ENCODE data around the gene H6PD. TPM values are rescaled to one million over a fixed set of nuclear protein-coding genes. Genes with fewer than 3 reads are reported as not detected.

H6PD gene
- 10 to 100 TPM in 1 of 2 donors, 1 to 10 TPM in 1; 4.4 to 16.2 TPM for total RNA-seq

- DNase-seq (ENCODE audit: low spot score in 2 of 2) (peak; percentile 76 to 84), ATAC-seq (peak; percentile 85 to 89)
- H3K36me3 Mint-ChIP-seq, result no peaks in the 10 kb centered on the region
- no peaks in the 10 kb centered on the region for H3K9me3 Mint-ChIP-seq
- H3K27ac Mint-ChIP-seq, result peak within 1 kb of the TSS; percentile 81 to 93
Observed at GRCh38 chr1:9234223-9235095, at the start of gene H6PD. H6PD (plus strand) TSS chr1:9234774; CDS start chr1:9244935, 10,161 bp downstream.

- peaks cover 7% of the 10 kb centered on the region in 2 donors for H3K36me3 Mint-ChIP-seq
- H3K9me3 Mint-ChIP-seq, result no peaks in the 10 kb centered on the region
- no peak overlapping the region for H3K27ac Mint-ChIP-seq
- ATAC-seq (no peak), DNase-seq (ENCODE audit: low spot score in 2 of 2) (no peak)
Observed at GRCh38 chr1:9186082-9186859, 48.3 kb upstream of the H6PD start.

GRCh38 chr1:9187004-9187403 lies 47.6 kb upstream of the H6PD start:
- Mint-ChIP-seq H3K9me3 (no peaks in the 10 kb centered on the region), H3K27ac (no peak overlapping the region), H3K36me3 (no peaks in the 10 kb centered on the region)
- ATAC-seq, result no peak
- DNase-seq (ENCODE audit: low spot score in 2 of 2), result no peak

DNA sequence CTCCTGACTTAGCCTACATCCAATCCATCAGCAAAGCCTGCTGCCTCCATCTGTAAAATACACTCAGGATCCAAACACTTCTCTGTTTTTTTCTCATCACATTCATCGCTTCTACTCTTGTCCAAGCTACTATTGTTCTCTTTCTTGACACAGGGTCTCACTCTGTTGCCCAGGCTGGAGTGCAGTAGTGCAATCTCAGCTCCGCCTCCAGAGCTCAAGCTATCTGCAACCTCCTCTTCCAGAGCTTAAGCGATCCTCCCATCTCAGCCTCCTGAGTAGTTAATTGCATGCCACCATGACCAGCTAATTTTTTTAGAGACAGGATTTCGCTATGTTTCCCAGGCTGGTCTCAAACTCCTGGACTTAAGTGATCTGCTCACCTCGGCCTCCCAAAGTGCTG lies 44.3 kb upstream of the H6PD start:
- Mint-ChIP-seq H3K36me3 (no peaks in the 10 kb centered on the region), H3K27ac (no peak overlapping the region), H3K9me3 (no peaks in the 10 kb centered on the region)
- no peak for DNase-seq (ENCODE audit: low spot score in 2 of 2)
- ATAC-seq, result no peak

- Mint-ChIP-seq H3K36me3 (no peaks in the 10 kb centered on the region), H3K27ac (no peak overlapping the region), H3K9me3 (no peaks in the 10 kb centered on the region)
- no peak for DNase-seq (ENCODE audit: low spot score in 2 of 2)
- no peak for ATAC-seq
Observed at GRCh38 chr1:9191231-9191630, 43.3 kb upstream of the H6PD start.

DNA sequence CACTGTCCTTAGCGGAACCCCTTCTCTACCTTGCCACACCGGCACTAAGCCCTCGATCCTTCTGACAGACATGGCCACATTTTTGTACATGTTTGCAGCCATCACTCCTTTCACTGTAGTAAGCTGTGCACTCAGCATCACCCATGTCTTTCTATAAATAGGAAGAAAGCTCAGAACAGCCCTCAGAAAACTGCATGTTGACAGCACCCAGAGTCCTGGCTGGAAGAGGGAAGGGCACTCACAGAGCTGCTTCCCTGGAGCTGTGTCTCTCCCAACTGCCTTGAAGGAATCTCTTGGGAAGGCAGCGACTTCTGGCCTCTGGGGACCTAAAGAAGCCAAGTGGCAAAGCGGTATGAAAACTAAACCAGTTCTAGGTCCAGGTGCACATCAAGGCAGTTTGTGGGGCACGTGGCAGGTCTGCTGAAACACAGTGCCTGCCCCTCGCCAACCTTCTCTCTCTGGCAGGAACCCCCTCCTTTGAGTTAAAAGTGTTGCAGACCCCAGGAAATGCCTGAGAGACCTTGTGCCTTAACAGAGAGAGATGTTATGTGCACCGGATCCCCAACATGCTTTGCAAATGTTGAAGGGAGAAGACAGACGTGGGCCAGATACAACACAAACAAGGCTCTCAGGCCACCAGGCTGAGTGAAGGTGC lies 41.9 kb upstream of the H6PD start:
- no peak for ATAC-seq
- DNase-seq (ENCODE audit: low spot score in 2 of 2), result no peak
- Mint-ChIP-seq H3K9me3 (no peaks in the 10 kb centered on the region), H3K27ac (no peak overlapping the region), H3K36me3 (no peaks in the 10 kb centered on the region)

- no peak overlapping the region for H3K27ac Mint-ChIP-seq
- ATAC-seq, result no peak
- no peaks in the 10 kb centered on the region for H3K36me3 Mint-ChIP-seq
Observed at GRCh38 chr1:9193233-9193625, 41.3 kb upstream of the H6PD start.

DNA sequence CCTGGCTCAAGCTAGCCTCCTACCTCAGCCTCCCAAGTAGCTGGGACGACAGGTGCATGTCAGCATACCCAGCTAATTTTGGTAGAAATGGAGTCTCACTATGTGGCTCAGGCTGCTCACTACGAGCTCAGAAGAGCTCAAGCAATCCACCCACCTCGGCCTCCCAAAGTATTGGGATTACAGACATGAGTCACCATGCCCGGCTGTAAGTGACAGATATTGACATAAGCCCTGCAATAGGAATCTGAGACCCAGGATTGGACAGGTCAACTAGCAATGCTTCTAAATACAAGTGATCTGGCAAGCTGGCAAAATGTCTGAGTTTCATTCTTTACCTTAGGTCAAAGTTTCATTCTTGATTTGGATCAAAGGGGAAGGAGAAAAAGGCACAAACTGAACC lies 40.5 kb upstream of the H6PD start:
- H3K27ac Mint-ChIP-seq, result no peak overlapping the region
- no peaks in the 10 kb centered on the region for H3K36me3 Mint-ChIP-seq
- H3K9me3 Mint-ChIP-seq, result no peaks in the 10 kb centered on the region
- no peak for ATAC-seq
- no peak for DNase-seq (ENCODE audit: low spot score in 2 of 2)

More at GRCh38 chr1:9193233-9193625, 41.3 kb upstream of the H6PD start:
- no peak for DNase-seq (ENCODE audit: low spot score in 2 of 2)
- no peaks in the 10 kb centered on the region for H3K9me3 Mint-ChIP-seq

DNA sequence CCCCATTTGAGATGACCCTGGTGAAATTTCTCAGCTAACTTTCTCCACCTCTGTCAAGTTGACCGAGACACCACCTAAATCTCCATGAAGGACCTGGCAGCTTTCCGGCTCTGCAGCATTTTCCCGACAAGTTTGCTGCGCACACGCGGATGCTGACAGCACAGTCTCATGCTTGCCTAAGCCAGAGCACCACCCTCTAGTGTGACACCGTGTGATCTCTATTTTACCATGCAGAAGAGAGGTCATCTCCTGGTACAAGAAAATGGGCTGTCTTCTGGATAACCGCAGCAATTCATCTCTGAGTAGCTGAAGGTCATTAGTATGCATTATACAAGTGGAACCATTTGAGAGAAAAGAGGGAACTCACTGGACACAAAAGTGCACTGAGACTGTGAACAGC lies 38.9 kb upstream of the H6PD start:
- DNase-seq (ENCODE audit: low spot score in 2 of 2) (no peak), ATAC-seq (no peak)
- H3K36me3 Mint-ChIP-seq, result no peaks in the 10 kb centered on the region
- no peaks in the 10 kb centered on the region for H3K9me3 Mint-ChIP-seq
- H3K27ac Mint-ChIP-seq, result no peak overlapping the region

DNA sequence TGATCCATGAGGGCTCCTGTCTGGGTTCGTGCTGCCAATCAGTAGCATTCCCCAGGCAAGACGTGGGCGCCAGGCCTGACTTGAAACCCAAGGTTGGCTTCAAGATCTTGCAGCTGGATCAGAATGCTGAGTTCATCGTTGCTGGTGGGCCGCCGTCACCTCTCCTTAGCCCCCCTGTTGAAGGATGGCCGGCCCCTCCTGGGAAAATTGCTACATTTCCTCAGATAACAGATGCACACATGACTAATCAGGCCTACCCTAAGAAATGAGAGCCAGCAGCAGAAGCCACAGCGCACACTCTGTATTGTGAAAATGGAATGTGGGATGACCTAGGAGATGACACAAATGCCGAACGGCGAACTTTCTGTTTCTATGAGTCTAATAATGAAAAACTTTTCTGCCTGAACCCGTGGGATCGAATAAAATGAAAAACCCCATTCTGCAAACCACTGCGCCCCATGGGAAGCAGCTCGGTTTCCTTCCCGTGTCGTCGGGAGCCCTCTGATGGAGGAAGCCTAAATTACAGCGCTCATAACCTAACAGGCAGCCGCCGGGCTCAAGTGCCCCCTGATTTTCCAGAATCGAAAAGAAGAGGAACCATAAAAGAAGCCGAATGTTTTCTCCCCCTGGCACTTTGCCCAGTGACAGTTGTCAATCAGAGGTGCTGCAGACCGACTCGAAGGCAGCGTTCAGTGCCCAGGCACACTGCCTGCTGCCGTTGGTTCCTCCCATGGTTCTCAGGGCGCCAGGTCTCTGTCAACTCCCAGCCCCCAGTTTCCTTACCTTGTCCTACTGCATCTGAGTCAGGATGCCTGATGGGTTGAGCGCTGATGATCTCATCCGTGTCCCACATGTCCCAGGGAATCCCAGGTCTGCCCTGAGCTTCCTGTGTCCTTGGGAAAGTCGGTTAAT lies 38.2 kb upstream of the H6PD start:
- H3K36me3 Mint-ChIP-seq, result peaks cover 0 to 5% of the 10 kb centered on the region in 2 donors
- ATAC-seq (peak; percentile 79 to 90), DNase-seq (ENCODE audit: low spot score in 2 of 2) (peak; percentile 64 to 75)
- no peak overlapping the region for H3K27ac Mint-ChIP-seq
- H3K9me3 Mint-ChIP-seq, result no peaks in the 10 kb centered on the region

DNA sequence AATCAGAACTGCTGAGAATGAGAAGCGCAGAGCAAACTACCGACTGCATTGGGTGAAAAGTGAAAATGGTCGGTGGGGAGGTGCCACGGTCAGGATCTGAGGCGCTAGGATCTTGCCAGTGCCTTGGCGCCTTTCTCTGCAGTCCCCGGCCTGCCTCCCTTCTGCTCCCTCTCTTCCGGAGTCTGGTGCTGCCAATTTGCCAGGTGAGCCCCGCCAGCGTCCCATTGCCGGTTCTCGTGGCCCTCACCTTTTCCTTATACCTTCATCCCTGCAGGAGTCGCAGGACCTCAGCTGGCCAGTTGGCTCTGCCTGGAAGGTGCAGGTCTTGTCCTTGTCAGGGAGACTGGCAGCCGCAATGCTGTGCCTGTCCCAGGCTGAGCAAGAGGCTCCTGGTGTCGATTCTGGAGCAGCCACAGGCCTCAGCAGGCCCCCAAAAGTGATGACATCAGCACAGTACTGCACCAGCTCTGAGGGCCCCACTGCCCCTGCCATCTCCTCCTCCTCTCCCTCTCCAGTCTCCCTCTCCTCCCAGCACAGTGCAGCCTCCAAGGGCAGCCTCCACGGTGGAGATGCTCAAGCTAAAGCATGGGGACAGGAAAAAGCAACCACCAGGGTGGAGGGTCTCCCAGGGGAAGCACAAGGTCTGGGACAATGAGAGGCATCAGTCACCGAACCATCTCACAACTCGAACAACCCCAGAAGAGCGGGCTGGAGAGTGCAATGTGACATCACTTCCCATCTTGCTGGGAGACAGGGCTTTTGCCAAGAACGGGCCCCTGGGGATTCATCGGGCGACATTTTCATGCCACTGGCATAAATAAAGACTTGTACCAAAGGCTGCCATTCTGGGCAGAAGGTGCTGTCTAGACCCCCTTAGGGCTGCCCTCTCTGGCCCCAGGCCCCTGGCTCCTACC lies 37.1 kb upstream of the H6PD start:
- no peak for DNase-seq (ENCODE audit: low spot score in 2 of 2)
- Mint-ChIP-seq H3K9me3 (no peaks in the 10 kb centered on the region), H3K36me3 (peaks cover 0 to 5% of the 10 kb centered on the region in 2 donors), H3K27ac (no peak overlapping the region)
- no peak for ATAC-seq

DNA sequence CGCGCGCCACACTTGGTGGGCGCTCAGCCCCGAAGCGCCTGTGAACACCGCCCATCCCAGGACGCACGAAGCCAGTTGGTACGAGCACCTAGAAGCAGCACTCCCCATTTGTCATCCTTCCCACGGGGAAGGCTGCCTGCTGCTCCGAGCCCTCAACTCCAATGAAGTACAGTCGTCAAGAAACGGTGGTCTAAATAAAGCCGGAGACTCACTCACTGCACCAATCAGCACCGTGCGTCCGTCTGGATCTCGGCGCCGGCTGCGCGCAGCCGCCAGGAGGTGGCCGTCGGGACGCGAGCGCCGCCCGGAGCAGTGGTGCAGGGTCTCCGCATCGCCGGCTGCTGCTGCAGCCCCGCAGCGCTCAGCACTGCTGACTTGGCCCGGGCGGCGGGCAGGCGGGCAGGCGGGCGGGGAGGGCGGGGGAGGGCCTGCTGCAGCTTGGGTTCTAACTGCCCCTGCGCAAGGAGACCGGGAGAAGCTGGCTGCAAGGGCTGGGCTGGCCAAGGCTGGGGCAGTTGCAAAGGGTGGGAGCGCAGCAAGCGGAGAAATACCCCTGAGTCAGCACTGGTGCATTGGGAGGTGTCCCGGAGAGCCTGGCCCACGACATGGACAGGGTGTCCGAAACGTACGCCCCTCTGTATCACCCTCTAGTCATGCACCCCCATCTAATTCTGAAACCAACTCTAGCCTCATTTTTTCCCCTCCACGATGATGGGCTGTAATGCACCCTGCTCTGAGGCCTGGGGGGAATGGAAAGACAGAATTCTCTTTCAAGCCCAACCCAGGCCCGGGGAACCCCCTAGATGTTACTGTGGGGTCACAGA lies 35.8 kb upstream of the H6PD start:
- no peak overlapping the region for H3K27ac Mint-ChIP-seq
- peak in 1 of 2 donors; percentile 16 for ATAC-seq

DNA sequence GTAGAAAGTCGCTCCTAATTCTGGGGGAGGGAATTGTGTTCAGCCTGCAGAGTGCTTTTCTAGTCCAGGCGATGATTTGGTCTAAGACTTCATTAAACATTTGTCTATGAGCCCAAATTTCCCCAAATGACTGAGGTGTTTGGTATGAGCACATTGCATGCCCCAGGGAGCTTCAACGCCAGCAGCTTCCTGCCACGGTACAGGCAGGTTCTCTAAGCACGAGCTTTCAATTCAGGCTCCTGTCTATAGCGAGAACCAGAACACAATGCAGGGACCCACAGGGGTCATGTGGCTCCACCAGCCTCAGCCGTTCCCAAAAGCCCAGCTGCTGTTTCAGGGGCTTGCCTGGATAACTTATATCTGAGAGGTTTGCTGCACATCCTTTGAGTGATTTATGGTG lies 34.1 kb upstream of the H6PD start:
- ATAC-seq (no peak), DNase-seq (ENCODE audit: low spot score in 2 of 2) (no peak)
- Mint-ChIP-seq H3K27ac (no peak overlapping the region), H3K9me3 (no peaks in the 10 kb centered on the region), H3K36me3 (peaks cover 0 to 5% of the 10 kb centered on the region in 2 donors)

More for the DNA sequence above, 35.8 kb upstream of the H6PD start:
- no peak for DNase-seq (ENCODE audit: low spot score in 2 of 2)
- H3K9me3 Mint-ChIP-seq, result no peaks in the 10 kb centered on the region
- peaks cover 0 to 5% of the 10 kb centered on the region in 2 donors for H3K36me3 Mint-ChIP-seq

- Mint-ChIP-seq H3K36me3 (peaks cover 0 to 5% of the 10 kb centered on the region in 2 donors), H3K27ac (no peak overlapping the region), H3K9me3 (no peaks in the 10 kb centered on the region)
- DNase-seq (ENCODE audit: low spot score in 2 of 2) (no peak), ATAC-seq (no peak)
Observed at GRCh38 chr1:9201401-9202239, 33.0 kb upstream of the H6PD start.

Data from activated naive CD4-positive, alpha-beta T cell treated with anti-CD3 and anti-CD28 coated beads, Interleukin-2, amount 50 U/mL, for 72 hours (primary cell).